Measurements from ENCODE around the gene UHRF2.
"Not testable (repeated sequence)": the region's sequence is repeated elsewhere in the genome, so short reads cannot be mapped to it uniquely, and the experiment has no call there.

UHRF2 gene

DNA sequence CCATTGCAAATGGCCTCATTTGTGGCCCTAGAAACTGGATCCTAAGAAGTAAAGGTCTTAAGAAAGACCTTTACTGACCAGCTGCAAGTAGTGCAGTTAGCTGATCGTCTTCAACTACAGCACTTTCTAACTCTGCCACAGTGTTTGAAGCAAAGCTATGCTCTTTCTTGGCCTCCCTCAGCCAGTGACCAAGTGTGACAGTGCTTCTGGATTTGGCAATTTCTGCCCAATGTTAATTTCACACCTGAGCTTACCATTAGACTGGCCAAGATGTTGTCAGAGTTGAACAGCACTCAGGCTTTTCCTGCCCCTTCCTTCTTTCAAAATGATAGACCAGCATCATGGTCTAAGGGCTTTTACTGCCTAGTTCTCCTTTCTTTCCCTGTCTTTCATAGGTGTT lies 36.1 kb downstream of the UHRF2 start:
- TF ChIP-seq POLR2A (IDR thresholded peaks at IDR 0.05; ENCODE audit: low read depth, low read length) (no peak), PAX5 (IDR thresholded peaks at IDR 0.05; ENCODE audit: insufficient read depth, low read length, severe bottlenecking) (no peak), POU2F2 (IDR thresholded peaks at IDR 0.05; ENCODE audit: low read depth, low read length) (no peak), POLR2AphosphoS5 (IDR thresholded peaks at IDR 0.05; ENCODE audit: low read depth, low read length) (no peak), TAF1 (IDR thresholded peaks at IDR 0.05; ENCODE audit: low read depth, low read length) (no peak), SPI1 (IDR thresholded peaks at IDR 0.05; ENCODE audit: low read depth, low read length) (no peak)
- FAIRE-seq (peak; percentile 50), DNase-seq (ENCODE audit: insufficient read length, low spot score) (no peak)

- DNase-seq (ENCODE audit: insufficient read length, low spot score) (no peak), FAIRE-seq (no peak)
- no peak for TF ChIP-seq POU2F2 (IDR thresholded peaks at IDR 0.05; ENCODE audit: low read depth, low read length)
- no peak for TF ChIP-seq PAX5 (IDR thresholded peaks at IDR 0.05; ENCODE audit: insufficient read depth, low read length, severe bottlenecking)
- no peak for TF ChIP-seq TAF1 (IDR thresholded peaks at IDR 0.05; ENCODE audit: low read depth, low read length)
- no peak for TF ChIP-seq POLR2AphosphoS5 (IDR thresholded peaks at IDR 0.05; ENCODE audit: low read depth, low read length)
- TF ChIP-seq POLR2A (IDR thresholded peaks at IDR 0.05; ENCODE audit: low read depth, low read length): no peak
- no peak for TF ChIP-seq SPI1 (IDR thresholded peaks at IDR 0.05; ENCODE audit: low read depth, low read length)
Observed at GRCh38 chr9:6449645-6450044, 36.6 kb downstream of the UHRF2 start.

DNA sequence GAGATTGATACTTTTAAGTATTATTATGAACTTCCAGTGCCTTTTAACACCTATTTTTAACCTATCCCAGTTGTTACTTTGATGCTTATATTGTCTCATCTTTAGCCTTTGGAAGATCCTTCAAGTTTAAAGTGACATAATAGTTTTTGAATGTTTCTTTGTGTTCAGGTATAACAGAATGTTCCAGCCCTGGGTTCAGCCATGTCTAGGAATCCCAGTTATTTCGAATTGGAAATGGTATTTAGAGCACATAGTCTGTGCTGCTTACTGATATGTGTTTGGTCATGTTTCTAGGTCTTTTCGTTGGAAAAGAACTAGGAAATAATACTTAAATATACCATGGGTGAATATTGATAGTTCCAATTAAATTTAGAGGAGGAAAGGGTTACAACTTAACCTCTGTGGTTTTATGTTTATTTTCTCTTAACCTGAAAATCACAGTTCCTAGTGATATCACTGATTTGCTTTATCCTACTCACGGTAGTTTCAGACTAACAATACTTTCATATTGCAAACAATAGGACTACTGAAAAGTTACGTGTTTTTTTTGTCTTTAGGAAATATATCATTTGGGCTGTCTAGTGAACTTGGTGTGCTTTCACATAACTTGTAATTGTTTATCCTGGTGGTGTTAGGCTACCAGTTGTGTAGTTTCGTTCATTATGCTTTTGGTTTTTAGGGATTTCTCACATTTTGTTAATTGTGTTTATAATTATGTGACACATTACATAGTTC lies 37.8 kb downstream of the UHRF2 start:
- TF ChIP-seq TAF1 (IDR thresholded peaks at IDR 0.05; ENCODE audit: low read depth, low read length): no peak
- TF ChIP-seq POLR2A (IDR thresholded peaks at IDR 0.05; ENCODE audit: low read depth, low read length): no peak
- no peak for TF ChIP-seq SPI1 (IDR thresholded peaks at IDR 0.05; ENCODE audit: low read depth, low read length)
- no peak for TF ChIP-seq PAX5 (IDR thresholded peaks at IDR 0.05; ENCODE audit: insufficient read depth, low read length, severe bottlenecking)
- no peak for TF ChIP-seq POLR2AphosphoS5 (IDR thresholded peaks at IDR 0.05; ENCODE audit: low read depth, low read length)
- no peak for TF ChIP-seq POU2F2 (IDR thresholded peaks at IDR 0.05; ENCODE audit: low read depth, low read length)
- no peak for DNase-seq (ENCODE audit: insufficient read length, low spot score)
- no peak for FAIRE-seq

- DNase-seq (ENCODE audit: insufficient read length, low spot score); FAIRE-seq: not testable (repeated sequence)
Observed at GRCh38 chr9:6455292-6455691, 42.3 kb downstream of the UHRF2 start.

- FAIRE-seq; DNase-seq (ENCODE audit: insufficient read length, low spot score): not testable (repeated sequence)
Observed at GRCh38 chr9:6458704-6459103, 45.7 kb downstream of the UHRF2 start.

DNA sequence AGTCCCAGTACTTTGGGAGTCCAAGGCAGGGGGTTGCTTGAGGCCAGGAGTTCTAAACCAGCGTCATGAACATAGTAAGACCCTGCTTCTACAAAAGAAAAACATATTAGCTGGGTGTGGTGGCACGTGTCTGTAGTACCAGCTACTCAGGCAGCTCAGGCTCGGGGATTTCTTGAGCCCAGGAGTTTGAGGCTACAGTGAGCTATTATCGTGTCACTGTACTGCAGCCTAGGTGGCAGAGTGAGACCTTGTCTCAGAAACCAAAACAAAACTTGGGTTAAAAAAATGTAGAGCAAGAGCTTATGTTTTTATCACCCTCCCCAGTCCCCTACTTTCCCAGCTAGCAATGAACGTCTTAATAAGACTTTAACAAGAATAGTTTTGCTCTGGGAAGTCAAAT lies 46.7 kb downstream of the UHRF2 start:
- no peak for TF ChIP-seq POLR2A (IDR thresholded peaks at IDR 0.05; ENCODE audit: low read depth, low read length)
- DNase-seq (ENCODE audit: insufficient read length, low spot score) (no peak), FAIRE-seq (no peak)

GRCh38 chr9:6460189-6460768 lies 47.3 kb downstream of the UHRF2 start:
- peak; percentile 59 for FAIRE-seq
- no peak for DNase-seq (ENCODE audit: insufficient read length, low spot score)
- TF ChIP-seq SPI1 (IDR thresholded peaks at IDR 0.05; ENCODE audit: low read depth, low read length) (no peak), PAX5 (IDR thresholded peaks at IDR 0.05; ENCODE audit: insufficient read depth, low read length, severe bottlenecking) (no peak), POLR2A (IDR thresholded peaks at IDR 0.05; ENCODE audit: low read depth, low read length) (no peak), TAF1 (IDR thresholded peaks at IDR 0.05; ENCODE audit: low read depth, low read length) (no peak), POLR2AphosphoS5 (IDR thresholded peaks at IDR 0.05; ENCODE audit: low read depth, low read length) (no peak), POU2F2 (IDR thresholded peaks at IDR 0.05; ENCODE audit: low read depth, low read length) (no peak)

- DNase-seq (ENCODE audit: insufficient read length, low spot score): no peak
- no peak for FAIRE-seq
- TF ChIP-seq POU2F2 (IDR thresholded peaks at IDR 0.05; ENCODE audit: low read depth, low read length) (no peak), SPI1 (IDR thresholded peaks at IDR 0.05; ENCODE audit: low read depth, low read length) (no peak), TAF1 (IDR thresholded peaks at IDR 0.05; ENCODE audit: low read depth, low read length) (no peak)
Observed at GRCh38 chr9:6461619-6462018, 48.6 kb downstream of the UHRF2 start.

DNA sequence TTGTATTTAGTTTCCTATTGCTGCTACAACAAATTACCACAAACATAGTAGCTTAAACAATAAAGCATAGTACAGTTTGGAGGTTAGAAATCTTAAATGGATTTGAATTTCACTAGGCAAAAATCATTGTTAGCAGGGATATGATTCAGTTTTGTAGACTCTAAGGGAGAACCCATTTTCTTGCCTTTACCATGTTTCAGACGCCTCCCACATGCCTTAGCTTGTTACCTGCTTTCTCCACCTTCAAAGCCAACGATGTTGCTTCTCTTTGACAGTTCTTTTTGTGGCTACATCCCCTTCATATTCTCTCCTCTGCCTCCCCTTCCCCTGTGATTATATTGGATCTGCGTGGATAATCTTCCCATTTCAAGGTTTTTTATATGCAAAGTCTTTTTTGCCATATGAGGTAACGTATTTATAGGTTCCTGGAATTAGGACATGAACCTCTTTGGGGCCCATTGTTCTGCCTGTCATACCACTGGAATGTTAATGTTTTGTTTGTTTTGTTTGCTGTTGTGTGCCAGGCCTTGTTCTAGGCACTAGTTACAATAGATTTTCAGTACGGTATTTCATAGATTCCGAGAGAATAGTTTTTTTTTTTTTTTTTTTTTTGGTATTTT lies 54.1 kb downstream of the UHRF2 start:
- no peak for DNase-seq (ENCODE audit: insufficient read length, low spot score)
- no peak for FAIRE-seq
- TF ChIP-seq POLR2AphosphoS5 (IDR thresholded peaks at IDR 0.05; ENCODE audit: low read depth, low read length) (no peak), POLR2A (IDR thresholded peaks at IDR 0.05; ENCODE audit: low read depth, low read length) (no peak), POU2F2 (IDR thresholded peaks at IDR 0.05; ENCODE audit: low read depth, low read length) (no peak), SPI1 (IDR thresholded peaks at IDR 0.05; ENCODE audit: low read depth, low read length) (no peak), TAF1 (IDR thresholded peaks at IDR 0.05; ENCODE audit: low read depth, low read length) (no peak), PAX5 (IDR thresholded peaks at IDR 0.05; ENCODE audit: insufficient read depth, low read length, severe bottlenecking) (no peak)

GRCh38 chr9:6471231-6471850 lies 58.3 kb downstream of the UHRF2 start:
- DNase-seq (ENCODE audit: insufficient read length, low spot score): no peak
- peak; percentile 5 for FAIRE-seq
- TF ChIP-seq POU2F2 (IDR thresholded peaks at IDR 0.05; ENCODE audit: low read depth, low read length) (no peak), POLR2AphosphoS5 (IDR thresholded peaks at IDR 0.05; ENCODE audit: low read depth, low read length) (no peak), POLR2A (IDR thresholded peaks at IDR 0.05; ENCODE audit: low read depth, low read length) (no peak), PAX5 (IDR thresholded peaks at IDR 0.05; ENCODE audit: insufficient read depth, low read length, severe bottlenecking) (no peak), TAF1 (IDR thresholded peaks at IDR 0.05; ENCODE audit: low read depth, low read length) (no peak), SPI1 (IDR thresholded peaks at IDR 0.05; ENCODE audit: low read depth, low read length) (no peak)
